Right atrium auricular region (tissue), 2 donors: ENCODE results near the gene GTF3C4. TPM values are rescaled to one million over a fixed set of nuclear protein-coding genes. Genes with fewer than 3 reads are reported as not detected.

Source experiments
- DNase-seq: peaks from one replicate; pipeline ENCODE4 v3.0.0-alpha.2; 2019; ENCODE audit warnings: low spot score
- H3K27ac ChIP-seq, 2 donors: fragments of 200-600 bp; sonication (generic); 1 replicate in 1 of 2; 2 replicates in 1 of 2; pipeline ENCODE4 v1.5.1; 2016 to 2019
- H3K27me3 ChIP-seq, 2 donors: fragments of 200-600 bp; sonication (generic); one replicate each; pipeline versions ENCODE4 v1.5.1 to v1.6.0; 2017 to 2019
- H3K36me3 ChIP-seq: fragments of 200-600 bp; sonication (generic); one replicate; pipeline ENCODE4 v1.5.1; 2016
- H3K4me1 ChIP-seq, 2 donors: fragments of 200-600 bp; sonication (generic); one replicate each; pipeline versions ENCODE4 v1.5.1 to v1.6.0; 2017 to 2019
- H3K4me3 ChIP-seq, 2 donors: fragments of 200-600 bp; sonication (generic); 1 replicate in 1 of 2; 2 replicates in 1 of 2; pipeline ENCODE4 v1.5.1; 2017 to 2019; ENCODE audit warnings: mild to moderate bottlenecking in 1 of 2, moderate library complexity in 1 of 2
- H3K9me3 ChIP-seq, 2 donors: fragments of 200-600 bp; sonication (generic); one replicate each; pipeline ENCODE4 v1.5.1; 2019
- total RNA-seq, 2 donors: library from RNA; depleted of rRNA; stranded (reverse); fragments of >200 nt; gene quantifications; one replicate each; pipeline ENCODE4 v1.1.0, GENCODE V29; 2016
- TF ChIP-seq, protein P1 (sequence below), 2 donors: fragments of 200-600 bp; sonication (generic); IDR thresholded peaks; one replicate each; pipeline ENCODE4 v1.5.1; 2019; ENCODE audit warnings: antibody characterized with exemption in 2 of 2

The GTF3C4 gene
- total RNA-seq, 2 donors from 2014 or later = 8.6 to 9.1 TPM

GRCh38 chr9:132673355-132673754, 3.1 kb downstream of the GTF3C4 start:
- H3K36me3 ChIP-seq = peaks cover 6% of the 10 kb centered on the region
- H3K4me1 ChIP-seq = peaks cover 0 to 34% of the 10 kb centered on the region in 2 donors
- H3K4me3 ChIP-seq = no peak overlapping the region
- no peak overlapping the region for H3K27ac ChIP-seq
- no peaks in the 10 kb centered on the region for H3K27me3 ChIP-seq
- H3K9me3 ChIP-seq = no peaks in the 10 kb centered on the region
- DNase-seq = no peak
- TF ChIP-seq, protein P1, sequence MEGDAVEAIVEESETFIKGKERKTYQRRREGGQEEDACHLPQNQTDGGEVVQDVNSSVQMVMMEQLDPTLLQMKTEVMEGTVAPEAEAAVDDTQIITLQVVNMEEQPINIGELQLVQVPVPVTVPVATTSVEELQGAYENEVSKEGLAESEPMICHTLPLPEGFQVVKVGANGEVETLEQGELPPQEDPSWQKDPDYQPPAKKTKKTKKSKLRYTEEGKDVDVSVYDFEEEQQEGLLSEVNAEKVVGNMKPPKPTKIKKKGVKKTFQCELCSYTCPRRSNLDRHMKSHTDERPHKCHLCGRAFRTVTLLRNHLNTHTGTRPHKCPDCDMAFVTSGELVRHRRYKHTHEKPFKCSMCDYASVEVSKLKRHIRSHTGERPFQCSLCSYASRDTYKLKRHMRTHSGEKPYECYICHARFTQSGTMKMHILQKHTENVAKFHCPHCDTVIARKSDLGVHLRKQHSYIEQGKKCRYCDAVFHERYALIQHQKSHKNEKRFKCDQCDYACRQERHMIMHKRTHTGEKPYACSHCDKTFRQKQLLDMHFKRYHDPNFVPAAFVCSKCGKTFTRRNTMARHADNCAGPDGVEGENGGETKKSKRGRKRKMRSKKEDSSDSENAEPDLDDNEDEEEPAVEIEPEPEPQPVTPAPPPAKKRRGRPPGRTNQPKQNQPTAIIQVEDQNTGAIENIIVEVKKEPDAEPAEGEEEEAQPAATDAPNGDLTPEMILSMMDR (IDR thresholded peaks at IDR 0.05) = no peak

DNA sequence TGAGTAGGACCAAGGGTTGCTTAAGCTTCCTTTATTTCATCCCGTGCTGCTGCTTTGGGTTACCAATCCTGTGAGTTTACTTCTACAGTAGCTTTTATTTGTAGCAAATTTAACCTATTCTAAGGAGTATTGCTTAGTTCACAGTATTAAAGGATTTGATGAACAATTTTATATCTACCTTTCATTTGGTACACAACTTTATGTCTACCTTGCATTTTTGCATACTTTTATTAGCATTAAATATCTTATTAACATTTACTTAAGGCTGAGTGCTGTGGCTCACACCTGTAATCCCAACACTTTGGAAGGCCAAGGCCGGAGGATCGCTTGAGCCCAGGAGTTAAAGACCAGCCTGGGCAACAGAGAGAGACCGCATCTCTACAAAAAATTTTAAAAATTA, 4.2 kb downstream of the GTF3C4 start:
- TF ChIP-seq, protein P1 (IDR thresholded peaks at IDR 0.05) = no peak
- DNase-seq = no peak
- no peaks in the 10 kb centered on the region for H3K27me3 ChIP-seq

DNA sequence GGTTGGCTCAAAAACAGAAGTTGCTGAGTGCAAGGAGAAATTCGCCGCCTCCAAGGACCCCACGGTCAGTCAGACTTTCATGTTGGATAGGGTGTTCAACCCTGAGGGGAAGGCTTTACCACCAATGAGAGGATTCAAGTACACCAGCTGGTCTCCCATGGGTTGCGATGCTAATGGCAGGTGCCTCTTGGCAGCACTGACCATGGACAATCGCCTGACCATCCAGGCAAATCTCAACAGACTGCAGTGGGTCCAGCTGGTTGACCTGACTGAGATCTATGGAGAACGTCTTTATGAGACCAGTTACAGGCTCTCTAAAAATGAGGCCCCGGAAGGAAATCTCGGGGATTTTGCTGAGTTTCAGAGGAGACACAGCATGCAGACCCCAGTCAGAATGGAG, 7.7 kb downstream of the GTF3C4 start:
- peaks cover 0 to 4% of the 10 kb centered on the region in 2 donors for H3K4me1 ChIP-seq
- H3K27ac ChIP-seq = no peak overlapping the region
- no peak for DNase-seq
- H3K36me3 ChIP-seq = peaks cover 23% of the 10 kb centered on the region
- no peaks in the 10 kb centered on the region for H3K9me3 ChIP-seq
- TF ChIP-seq, protein P1 (IDR thresholded peaks at IDR 0.05) = no peak
- H3K4me3 ChIP-seq = no peak overlapping the region
- H3K27me3 ChIP-seq = no peaks in the 10 kb centered on the region

More for the DNA sequence above, 4.2 kb downstream of the GTF3C4 start:
- Histone ChIP-seq H3K4me1 (peaks cover 0 to 27% of the 10 kb centered on the region in 2 donors), H3K27ac (no peak overlapping the region), H3K4me3 (no peak overlapping the region), H3K36me3 (peaks cover 18% of the 10 kb centered on the region), H3K9me3 (no peaks in the 10 kb centered on the region)

DNA sequence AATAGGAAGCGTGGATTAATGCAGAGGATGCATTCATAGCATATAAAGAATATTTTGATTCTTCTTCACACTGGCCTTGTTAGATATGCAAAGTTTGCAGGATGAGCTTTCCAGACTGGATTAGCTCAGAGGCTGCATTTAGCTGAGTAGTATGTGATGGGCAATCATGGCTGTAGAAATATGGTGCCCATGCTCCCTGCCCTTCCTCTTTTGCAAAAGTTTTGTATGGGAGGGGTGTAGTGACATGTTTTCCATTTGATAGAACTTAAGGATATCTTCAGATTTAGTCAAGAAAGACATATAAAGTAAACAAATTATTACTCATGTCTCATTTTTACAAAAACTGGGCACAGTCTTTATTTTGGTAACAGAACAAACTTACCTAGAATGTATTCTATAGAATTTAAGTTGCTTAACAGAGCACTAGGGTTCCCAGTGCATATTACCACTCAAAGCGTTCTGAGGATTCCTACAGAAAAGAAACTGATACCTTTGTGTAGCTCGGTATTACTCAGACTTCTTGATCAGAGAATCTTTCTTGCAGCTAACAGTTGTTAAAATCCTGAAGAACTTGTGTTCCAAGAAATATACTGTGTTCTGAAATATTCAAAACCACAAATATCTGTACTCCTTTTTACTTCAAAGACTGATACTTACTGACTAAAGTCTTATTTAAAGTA, 9.8 kb downstream of the GTF3C4 start:
- Histone ChIP-seq H3K4me3 (no peak overlapping the region), H3K27ac (no peak overlapping the region), H3K4me1 (no peaks in the 10 kb centered on the region), H3K27me3 (no peaks in the 10 kb centered on the region), H3K9me3 (no peaks in the 10 kb centered on the region), H3K36me3 (peaks cover 40% of the 10 kb centered on the region)
- TF ChIP-seq, protein P1 (IDR thresholded peaks at IDR 0.05) = no peak
- DNase-seq = no peak

GRCh38 chr9:132681561-132681960, 11.3 kb downstream of the GTF3C4 start:
- peaks cover 52% of the 10 kb centered on the region for H3K36me3 ChIP-seq
- H3K9me3 ChIP-seq = no peaks in the 10 kb centered on the region
- no peaks in the 10 kb centered on the region for H3K27me3 ChIP-seq
- no peak for DNase-seq
- TF ChIP-seq, protein P1 (IDR thresholded peaks at IDR 0.05) = no peak
- H3K4me3 ChIP-seq = no peak overlapping the region
- H3K27ac ChIP-seq = no peak overlapping the region
- no peaks in the 10 kb centered on the region for H3K4me1 ChIP-seq

DNA sequence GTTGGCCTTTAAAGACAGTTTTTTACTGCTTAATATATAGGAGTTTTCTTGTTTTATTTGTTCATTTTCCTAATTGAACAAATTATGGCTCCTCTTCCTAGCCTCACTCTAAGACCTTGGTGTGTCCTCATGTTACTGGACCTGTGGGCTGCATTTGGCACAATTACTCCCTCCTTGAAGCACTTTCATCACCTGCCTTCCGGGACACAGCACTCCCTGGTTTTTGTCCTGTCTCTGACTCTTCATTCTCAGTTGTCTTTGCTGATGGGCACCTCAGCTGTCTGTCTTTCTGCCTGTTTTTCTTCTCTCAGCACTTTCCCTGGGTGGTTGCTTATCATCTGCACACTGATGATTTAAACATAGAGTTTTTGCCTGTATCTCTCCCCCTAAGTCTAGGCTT, 13.6 kb downstream of the GTF3C4 start:
- Histone ChIP-seq H3K4me3 (no peak overlapping the region), H3K27me3 (no peaks in the 10 kb centered on the region), H3K36me3 (peaks cover 52% of the 10 kb centered on the region), H3K4me1 (no peaks in the 10 kb centered on the region), H3K9me3 (no peaks in the 10 kb centered on the region), H3K27ac (no peak overlapping the region)
- TF ChIP-seq, protein P1 (IDR thresholded peaks at IDR 0.05) = no peak
- DNase-seq = no peak
